Activated naive CD4-positive, alpha-beta T cell (primary cell): ENCODE measurements around the gene CHURC1.
A peak's percentile ranks its signal among the peaks of the same experiment; 100 is the strongest.

Experiments
- DNase-seq, 4 experiments: peaks; one replicate each; lab custom pipeline; 2025; lab: John Stamatoyannopoulos, UW

The CHURC1 gene

DNA sequence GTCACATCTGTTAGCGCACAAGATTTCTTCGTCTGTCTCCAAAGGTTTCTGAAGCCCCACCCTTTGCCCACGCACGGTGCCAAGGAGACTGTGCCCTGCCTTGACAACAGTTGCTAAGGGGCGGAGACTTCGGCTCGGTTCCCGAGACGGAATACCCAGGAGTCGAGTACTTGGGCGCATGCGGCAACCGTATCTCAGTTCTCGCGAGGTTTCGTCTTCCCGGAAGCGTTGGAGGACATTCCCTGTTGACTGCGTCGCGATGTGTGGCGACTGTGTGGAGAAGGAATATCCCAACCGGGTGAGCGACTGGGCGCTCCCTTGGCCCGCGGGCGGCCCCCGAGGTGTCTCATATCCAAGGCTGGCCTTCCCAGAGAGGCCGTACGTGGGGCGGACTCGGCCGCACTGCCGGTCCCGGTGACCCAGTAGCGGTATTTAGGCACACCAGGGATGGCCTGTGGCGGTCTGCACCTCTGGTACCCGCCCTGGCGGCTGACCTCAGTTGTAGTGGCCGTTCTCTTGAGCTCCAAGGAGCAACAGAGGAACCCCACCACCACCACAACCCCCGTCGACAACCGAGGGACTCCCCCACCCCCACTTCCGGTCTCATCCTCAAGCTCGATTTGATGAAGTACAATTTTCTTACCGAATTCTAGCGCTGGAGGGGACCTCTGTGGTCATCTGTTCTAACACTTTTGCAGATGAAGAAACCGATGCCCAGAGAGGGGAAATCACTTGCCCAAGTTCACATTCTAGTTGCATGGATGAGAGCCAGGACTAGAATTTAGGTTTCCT lies at the start of gene CHURC1:
TSS of gene CHURC1 (plus strand) at position 219 of the 792 bp plus-strand sequence. CDS start at position 260, 41 bp downstream.
- DNase-seq, result peak; percentile 81 to 92 (median 88)

DNA sequence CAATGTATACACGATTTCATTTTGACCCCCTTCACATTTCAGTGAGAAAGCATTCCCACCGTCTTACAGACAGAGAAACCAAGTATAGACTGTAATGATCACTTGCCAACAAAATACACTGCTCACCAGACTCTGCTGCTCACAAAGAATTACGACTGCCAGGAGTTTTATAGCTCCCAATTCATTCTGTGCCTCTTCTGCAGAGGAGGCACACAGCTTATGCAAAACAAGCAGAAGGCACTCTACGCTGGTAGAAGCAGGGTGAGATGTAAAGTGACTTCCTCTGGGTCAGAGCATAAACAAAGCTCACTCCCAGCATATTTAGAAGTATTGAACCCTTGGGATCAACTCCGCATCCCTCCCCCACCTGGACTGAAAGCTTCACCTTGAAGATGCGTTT lies 49.1 kb upstream of the CHURC1 start:
- no peak for DNase-seq

DNA sequence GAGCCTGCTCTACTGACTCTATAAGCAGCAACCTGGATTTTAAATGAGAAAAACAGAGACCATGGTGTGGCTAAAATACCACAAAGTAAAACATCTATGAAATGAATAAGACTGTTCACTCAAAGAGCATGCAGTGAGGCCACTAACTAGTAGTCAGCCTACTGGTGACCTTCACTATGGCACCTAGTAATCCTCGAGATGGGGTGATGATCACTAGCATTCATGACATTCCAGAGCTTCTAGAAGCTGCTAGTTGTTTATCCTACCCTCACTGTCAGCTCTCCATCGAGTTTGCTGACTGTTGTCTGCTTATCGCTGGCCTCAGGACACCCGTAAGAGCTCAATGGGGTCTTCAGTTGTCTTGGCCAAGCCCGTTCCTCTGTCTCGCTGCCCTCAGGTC lies 48.3 kb upstream of the CHURC1 start:
- no peak for DNase-seq

DNA sequence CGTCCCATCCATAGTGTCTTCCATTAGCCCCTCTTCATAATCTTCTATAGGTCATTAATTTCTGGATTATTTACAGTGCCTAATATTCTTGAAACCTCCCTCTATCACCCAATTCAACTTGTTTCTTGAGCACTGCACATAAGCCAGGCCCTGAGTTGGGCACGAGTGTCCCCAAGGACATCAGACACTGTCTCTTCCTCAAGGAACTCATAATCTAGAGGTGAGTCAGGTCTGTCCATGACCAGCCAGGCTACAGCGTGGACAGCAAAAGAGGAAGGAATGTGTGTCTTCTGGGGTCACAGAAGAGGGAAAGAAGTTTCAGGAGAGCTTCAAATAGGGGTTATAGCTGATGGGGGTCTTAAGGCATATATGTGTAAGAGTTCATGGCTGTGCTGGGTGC lies 47.1 kb upstream of the CHURC1 start:
- no peak for DNase-seq

DNA sequence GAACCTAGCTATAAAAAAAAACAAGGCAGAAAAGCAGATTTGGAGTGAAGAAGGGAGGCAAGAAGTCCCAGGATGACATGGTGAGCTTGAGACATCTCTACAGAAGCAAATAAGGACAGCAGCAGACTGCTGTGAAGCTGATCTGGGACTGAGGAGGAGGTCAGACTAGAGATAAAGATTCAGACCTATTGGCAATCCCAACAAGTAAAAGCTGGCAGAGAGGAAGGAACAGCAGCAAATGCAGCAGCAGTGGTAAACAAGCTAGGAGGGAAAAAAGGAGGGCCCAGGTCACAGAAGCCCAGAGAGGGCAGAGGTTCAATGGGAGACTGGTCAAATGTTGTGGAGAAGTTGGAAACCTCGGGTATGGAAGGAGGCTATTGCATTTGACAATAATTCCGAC lies 45.9 kb upstream of the CHURC1 start:
- no peak for DNase-seq

DNA sequence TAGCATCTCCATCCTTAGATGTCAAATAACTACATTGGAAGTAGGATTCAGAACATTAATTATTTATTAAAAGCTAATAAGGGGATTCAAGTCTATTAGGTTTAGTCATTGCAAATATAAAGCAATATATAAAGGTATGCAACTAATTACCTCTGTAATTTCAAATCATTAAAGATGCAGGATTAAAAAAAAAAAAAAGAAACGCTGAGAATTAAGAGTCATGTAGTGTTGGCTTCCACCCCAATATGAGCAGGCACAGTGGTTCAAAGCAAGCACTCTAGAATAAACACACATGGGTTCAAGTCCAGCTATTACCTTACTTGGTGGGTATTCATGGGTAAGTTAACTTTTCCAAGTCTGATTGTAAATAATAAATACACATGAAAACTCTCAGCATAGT lies 45.4 kb upstream of the CHURC1 start:
- no peak for DNase-seq

DNA sequence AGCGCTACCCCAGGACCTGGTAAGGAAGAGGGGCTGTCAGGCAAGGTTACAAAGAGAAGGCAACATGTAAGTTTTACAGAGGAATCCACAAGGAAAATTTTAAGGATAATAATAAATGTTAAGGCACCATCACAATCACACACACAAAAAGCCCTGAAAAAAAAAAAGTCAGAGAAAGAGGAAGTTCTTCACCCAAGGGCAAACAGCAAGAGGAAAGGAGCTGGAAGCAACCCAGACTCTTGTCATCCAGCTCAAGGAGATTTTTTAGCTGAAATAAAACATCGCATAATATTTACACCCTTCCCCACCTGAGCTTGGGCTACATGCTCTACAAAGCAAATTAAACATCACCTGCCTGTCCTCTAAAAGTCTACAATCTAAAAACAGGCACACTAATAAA lies 44.1 kb upstream of the CHURC1 start:
- no peak for DNase-seq

DNA sequence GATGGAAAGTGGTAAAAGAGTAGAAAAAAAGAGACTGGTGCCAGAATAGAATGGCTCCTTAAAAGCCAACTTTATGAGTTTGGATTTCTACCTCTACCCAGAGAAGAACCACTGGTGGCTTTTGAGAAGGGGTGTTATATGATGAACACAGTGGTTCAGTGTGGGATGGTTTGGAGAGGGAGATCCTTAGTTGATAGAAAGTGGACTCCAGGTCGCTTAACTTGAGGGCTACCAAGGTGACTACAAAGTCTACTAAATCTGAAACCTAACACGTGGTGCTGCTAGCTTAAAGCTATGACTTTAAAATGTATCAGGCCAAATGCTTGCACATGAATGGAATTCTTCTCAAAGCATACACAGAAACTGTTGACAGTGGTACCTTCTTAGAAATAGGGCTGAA lies 42.9 kb upstream of the CHURC1 start:
- DNase-seq, result no peak

DNA sequence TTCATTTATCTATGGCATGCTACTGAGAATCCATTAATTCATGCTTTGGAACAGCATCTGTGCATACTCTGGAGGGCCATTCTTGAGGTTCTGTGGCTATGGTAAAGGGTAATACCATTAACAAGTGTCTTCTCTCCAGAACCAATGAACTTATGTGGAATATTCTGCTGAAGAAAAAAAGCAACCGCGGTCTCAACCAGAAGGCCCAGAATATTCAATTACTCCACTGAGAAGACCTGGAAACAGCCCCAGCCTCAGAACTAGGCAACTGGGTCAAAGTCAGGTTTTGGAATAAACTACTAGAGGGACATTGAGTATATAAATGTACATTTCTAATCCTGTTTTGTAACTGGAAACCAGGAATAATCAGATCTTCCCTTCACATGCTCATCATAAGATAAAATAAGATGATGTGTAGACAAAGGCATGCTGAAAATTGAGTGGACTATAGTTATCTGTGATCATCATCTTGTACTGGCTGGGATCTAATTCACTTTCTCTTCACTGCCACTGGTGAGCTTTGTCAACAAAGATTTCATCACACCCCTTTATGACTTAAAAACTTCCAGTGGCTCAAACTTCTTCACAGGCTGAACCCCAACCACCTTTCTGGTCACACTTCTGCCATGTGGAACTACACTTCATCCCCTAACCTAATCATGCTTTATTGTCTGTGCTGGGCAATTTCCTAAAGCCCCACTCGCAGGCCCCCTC lies 40.6 kb upstream of the CHURC1 start:
- no peak for DNase-seq

DNA sequence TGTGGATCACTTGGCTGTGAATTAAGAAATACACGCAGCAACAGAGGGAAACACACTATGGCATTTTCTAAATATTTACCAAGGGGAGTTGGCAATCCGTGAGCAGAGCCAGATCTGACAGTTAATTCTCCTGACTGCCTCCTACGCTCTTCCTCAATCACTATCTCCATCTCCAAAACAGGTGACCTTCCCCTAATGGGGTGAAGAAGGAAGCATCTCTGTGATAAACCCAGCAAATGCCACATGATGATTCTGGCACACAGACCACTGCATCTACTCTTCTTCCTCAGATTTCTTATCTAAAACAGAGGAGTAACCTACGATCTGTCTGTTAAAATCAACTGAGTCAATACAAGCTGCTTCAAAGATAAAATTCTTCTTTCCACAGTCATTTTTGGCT lies 38.9 kb upstream of the CHURC1 start:
- DNase-seq, result no peak

DNA sequence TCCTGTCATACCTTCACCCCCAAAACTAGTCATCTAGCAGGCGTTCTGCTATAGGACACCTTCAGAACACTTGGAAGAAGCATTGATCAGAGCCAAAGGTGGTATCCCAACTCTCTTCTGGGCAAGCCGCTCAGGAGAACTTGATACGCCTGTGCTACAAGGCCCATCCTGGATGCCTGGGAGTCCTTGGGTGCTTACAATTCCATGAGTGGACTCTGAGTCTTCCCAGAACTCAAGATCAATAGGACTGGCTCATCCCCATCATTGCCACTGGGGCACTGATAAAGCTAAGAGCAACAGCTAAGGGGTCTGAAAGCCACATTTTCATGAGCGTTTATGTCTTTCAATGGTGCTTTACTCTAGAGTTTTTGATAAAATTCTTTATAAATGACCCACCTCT lies 36.4 kb upstream of the CHURC1 start:
- no peak for DNase-seq

DNA sequence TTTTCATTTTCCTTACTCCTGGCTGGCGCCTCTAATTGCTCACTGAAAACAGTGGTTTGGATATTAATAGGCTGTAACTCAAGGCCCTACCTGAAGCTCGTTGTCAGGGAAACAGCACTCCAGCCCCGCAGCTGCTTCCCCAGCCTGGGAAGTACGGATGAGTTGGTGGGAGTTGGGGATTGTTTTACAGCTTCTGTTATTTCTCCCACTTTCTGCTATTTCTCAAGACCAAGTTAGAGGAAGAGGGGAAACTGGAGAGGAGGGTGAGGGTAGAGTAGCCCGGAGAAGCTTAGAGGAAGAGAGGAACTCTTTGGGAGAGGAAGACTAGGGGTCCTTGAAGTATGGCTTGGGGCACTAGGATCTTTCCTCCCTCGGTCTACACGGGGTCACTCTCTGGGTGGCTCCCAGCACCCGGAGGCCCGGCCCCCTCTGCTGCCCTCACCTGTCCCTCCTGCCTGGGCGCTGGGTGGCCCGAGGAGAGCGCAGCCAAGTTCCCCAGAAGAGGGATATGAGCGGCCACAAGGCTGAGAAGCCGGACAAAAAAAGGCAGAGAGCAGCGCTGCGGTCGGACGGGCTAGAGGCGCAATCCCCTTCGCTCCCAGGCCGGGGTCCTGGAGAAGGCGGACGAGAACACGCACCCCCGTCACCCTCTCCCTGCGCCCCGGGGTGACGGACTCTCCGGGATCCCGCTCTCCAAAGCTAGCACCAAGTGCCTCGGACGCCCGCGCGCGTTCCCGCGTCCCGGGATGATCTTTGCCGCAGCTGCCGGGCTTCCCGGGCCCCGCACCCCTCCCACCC lies 35.2 kb upstream of the CHURC1 start:
- DNase-seq, result no peak

DNA sequence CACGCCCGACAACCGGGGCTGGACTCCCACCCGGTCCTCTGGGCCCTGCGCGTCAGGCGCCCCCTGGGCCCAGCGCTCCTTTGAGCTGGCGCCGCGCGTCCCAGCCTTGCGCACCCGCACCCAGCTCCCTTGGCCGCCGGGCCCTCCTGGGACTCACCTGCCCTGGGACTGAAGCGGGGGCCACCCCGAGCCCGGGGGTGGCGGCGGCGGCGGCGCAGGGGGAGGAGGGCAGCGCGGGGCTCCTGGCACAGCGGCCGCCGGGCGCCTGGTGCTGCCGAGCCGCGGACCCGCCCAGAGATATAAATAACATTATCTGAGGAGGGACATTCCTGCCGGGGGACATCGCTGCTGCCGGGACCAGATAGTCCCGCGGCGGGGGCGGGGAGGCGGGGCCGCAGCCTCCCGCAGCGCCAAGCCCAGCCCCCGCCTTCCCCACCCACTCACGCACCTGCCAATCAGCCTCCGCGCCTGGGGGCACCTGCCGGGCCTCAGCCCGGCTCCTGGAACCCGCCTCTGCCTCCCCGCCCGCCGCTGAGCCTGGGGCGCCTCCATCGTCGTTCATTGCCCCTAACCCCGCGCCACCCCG lies 34.5 kb upstream of the CHURC1 start, which contains the start of gene SPTB:
TSS of gene SPTB (minus strand) at position 273 of the 586 bp plus-strand sequence. CDS start 56,813 bp downstream, outside the sequence.
- DNase-seq, result peak; percentile 20 to 59 (median 24)

DNA sequence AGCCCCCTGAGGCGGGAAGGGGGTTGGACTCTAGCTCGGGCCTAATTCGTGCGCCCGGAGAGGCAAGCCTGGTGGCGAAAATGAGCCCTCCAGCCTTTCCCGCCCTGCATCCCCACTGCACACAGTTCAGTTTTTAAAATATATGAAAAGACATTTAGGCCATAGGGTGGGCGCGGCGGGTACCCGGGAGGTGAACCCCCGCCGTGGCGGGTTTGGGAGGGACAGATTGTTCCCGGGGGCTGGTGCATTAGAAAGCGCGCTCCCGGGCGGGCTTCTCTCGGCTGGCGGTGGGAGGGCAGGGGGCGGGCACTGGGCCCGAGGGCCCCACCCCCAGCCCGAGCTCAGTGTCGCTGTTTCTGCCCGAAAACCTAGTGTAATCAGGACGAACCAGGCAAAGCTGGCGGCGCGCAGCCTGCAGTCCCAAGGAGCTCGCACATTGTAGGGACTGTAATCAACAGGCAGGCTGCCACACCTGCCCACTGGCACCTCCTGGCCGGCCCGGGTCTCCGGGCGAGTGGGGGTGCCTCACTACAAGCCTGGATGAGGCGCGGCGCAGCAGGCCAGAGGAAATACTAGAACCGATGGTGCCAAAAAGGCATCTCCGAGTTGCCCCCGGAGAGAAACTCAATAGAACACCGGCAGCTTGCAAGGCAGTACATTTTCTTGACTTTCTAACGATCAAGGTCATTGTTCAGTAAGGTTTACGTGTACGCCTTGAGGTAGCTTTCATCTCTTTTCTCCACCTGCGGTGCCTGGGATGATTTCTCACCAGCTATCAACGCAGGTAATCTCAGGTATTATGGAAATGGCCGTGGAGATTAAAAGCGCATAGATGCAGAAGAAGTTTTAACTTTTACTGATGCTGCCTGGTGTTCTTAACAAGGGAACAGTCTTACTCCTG lies 33.8 kb upstream of the CHURC1 start:
- DNase-seq, result peak; percentile 2 to 58 (median 17)

DNA sequence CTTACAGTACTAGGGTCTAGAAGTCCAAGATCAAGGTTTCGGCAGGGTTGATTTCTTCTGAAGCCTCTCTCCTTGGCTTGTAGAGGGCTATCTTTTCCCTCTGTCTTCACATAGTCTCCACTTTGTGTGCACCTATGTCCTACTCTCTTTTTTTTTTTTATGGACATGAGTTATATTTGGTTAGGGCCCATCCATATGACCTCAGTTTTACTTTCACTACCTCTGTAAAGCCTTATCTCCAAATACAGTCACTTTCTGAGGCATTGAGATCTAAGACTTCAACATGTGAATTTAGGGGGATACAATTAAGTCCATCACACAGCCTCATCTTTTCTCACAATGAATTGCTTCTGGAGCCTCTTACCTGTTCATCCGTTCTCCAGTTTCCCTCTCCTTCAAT lies 28.7 kb upstream of the CHURC1 start:
- DNase-seq, result no peak

DNA sequence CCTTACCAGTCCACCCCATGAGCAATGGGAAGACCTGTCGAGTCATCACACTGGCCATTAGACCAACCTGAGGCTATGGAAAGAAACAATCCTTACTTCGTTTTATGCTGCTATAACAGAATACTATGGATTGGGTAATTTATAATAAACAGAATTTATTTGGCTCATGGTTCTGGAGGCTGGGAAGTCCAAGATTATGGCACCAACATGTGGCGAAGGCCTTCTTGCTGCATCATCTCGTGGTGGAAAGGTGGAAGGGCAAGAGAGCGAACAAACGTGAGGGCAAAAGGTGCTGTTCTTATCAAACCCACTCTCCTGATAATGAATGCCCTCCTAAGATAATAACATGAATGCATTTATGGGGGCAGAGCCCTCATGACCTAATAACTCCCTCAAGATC lies 24.9 kb upstream of the CHURC1 start:
- no peak for DNase-seq

DNA sequence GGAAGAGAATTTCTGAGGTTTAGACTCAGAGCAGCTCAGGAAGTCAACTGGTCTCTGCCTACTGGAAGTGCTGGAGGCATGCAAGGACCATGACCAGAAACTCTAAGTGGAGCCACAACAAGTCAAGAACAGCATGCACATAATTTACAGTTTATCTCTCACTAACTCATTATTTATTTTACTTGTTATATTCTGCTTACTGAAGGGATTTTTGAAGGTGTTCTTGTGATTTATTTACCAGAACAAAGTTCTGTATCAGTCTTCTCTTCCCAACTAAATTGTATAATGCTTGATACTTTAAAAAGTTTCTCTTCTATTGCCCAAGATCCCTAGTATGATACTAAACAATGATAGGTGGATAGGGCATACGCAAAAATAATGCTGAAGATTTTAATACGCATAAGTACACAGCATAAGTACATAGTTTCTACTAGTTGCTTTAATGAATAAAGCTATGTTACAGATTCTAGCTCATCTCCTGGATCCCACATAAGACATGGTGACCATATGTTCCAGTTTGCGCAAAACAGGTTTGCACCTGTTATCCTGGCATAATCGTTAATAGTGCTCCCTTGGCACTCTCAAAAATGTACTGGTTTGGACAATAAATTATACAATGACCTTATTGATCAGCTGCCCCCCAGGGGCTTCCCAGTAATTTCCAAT lies 22.9 kb upstream of the CHURC1 start:
- no peak for DNase-seq

DNA sequence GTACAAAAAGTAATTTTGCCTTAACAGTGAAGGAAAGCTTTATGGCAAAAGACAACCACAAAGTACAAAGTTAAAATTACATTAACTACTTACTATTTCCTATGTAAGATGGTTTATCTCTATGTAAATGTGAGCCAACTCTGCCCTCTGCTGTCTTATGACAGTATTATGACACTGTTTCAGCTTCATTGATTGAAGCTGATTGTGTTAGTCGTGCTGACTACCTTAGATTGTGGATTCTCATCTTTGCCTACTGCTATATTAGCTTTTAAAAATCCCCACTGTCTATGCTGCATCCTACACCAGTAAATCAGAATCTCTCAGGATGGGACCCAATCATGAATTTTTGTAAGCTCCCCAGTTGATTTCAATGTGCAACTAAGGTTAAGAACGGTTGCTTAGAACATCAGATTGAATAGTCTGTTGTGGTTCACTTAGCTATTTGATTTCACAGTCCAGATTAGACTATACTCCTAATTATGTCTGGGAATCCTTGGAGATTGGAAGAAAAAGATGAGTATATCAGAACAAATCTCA lies 22.3 kb upstream of the CHURC1 start:
- no peak for DNase-seq

DNA sequence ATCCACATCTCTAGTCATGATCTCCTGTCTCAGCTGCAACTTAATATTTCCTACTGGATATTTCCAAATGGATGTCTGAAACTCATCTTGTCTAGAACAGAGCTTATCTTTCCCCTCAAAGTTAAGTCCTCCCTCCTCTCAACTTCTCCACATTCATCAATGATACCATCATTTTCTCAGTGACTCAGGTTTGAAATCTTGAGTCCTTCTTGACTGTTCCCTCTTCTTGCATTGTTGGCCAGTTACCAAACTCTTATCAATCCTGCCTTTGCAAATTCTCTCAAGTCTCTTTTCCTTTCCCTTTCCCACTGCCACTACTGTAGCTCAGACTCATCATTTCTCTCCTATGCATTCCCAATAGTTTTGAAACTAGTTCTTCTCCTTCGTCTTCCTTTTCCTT lies 14.3 kb upstream of the CHURC1 start:
- no peak for DNase-seq

DNA sequence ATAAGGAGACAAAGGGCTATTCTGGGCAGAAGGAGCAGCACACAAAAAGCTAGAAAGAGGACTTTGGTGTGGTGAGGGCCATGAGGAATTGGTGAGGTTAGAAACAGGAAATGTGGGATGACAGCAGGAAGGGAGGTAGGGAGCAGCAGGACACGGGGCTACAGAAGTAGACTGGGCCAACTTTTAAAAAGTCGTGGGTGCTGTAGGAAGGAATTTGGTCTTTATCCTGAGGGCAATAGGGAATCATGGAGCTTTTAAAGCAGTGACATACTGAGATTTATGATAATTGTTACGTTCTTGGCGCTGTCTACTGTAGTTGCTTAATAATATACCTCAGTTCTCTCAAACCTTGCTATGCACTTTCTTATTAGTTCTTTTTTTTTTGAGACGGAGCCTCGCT lies 8.2 kb upstream of the CHURC1 start:
- DNase-seq, result no peak
